ENCODE data around the gene C4A.
"Not testable (repeated sequence)": the region's sequence is repeated elsewhere in the genome, so short reads cannot be mapped to it uniquely, and the experiment has no call there.

Gene C4A

DNA sequence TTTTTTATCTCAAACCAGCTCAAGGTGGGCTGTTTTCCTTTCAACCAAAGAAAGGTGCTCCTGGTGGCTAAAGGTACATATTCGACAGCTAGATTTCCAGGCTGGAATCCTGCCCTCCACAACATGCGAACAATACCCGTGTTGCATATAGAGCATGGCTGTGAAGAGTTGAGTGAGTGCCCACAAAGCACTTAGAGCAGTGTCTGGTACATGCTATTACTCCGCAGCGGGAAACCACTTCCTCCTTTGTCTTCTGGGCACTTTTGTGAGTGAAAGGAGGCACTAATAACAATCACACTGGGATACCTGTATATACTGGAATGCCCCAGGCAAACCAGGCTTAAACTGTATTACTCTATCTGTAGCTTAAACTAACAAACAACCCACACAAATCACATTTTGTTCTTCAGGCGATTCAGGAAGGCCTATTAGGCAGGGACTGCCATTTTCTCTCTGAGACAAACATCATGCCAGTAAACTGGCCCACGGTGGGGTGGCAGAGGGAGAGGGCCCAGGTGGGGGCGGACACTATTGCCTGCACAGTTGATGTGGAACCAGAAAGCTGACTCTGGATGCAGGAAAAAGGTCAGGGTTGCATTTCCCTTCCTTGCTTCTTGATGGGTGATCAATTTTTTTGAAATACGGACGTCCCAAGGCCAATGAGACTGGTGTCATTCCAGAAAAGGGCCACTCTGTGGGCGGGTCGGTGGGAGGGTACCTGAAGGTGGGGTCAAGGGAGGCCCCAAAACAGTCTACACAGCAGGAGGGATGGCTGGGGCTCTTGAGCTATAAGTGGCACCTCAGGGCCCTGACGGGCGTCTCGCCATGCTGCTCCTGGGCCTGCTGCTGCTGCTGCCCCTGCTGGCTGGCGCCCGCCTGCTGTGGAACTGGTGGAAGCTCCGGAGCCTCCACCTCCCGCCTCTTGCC, 56.0 kb downstream of the C4A start, which contains the start of gene CYP21A2:
CYP21A2 (plus strand) TSS at position 818 of the 927 bp plus-strand sequence; CDS start at position 826, 8 bp downstream.
- not testable (repeated sequence) for DNase-seq

DNA sequence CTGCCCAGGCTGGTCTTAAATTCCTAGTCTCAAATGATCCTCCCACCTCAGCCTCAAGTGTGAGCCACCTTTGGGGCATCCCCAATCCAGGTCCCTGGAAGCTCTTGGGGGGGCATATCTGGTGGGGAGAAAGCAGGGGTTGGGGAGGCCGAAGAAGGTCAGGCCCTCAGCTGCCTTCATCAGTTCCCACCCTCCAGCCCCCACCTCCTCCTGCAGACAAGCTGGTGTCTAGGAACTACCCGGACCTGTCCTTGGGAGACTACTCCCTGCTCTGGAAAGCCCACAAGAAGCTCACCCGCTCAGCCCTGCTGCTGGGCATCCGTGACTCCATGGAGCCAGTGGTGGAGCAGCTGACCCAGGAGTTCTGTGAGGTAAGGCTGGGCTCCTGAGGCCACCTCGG, 57.0 kb downstream of the C4A start:
- DNase-seq: not testable (repeated sequence)

DNA sequence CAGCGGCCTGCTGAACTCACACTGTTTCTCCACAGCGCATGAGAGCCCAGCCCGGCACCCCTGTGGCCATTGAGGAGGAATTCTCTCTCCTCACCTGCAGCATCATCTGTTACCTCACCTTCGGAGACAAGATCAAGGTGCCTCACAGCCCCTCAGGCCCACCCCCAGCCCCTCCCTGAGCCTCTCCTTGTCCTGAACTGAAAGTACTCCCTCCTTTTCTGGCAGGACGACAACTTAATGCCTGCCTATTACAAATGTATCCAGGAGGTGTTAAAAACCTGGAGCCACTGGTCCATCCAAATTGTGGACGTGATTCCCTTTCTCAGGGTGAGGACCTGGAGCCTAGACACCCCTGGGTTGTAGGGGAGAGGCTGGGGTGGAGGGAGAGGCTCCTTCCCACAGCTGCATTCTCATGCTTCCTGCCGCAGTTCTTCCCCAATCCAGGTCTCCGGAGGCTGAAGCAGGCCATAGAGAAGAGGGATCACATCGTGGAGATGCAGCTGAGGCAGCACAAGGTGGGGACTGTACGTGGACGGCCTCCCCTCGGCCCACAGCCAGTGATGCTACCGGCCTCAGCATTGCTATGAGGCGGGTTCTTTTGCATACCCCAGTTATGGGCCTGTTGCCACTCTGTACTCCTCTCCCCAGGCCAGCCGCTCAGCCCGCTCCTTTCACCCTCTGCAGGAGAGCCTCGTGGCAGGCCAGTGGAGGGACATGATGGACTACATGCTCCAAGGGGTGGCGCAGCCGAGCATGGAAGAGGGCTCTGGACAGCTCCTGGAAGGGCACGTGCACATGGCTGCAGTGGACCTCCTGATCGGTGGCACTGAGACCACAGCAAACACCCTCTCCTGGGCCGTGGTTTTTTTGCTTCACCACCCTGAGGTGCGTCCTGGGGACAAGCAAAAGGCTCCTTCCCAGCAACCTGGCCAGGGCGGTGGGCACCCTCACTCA, 57.7 kb downstream of the C4A start:
- DNase-seq: not testable (repeated sequence)

DNA sequence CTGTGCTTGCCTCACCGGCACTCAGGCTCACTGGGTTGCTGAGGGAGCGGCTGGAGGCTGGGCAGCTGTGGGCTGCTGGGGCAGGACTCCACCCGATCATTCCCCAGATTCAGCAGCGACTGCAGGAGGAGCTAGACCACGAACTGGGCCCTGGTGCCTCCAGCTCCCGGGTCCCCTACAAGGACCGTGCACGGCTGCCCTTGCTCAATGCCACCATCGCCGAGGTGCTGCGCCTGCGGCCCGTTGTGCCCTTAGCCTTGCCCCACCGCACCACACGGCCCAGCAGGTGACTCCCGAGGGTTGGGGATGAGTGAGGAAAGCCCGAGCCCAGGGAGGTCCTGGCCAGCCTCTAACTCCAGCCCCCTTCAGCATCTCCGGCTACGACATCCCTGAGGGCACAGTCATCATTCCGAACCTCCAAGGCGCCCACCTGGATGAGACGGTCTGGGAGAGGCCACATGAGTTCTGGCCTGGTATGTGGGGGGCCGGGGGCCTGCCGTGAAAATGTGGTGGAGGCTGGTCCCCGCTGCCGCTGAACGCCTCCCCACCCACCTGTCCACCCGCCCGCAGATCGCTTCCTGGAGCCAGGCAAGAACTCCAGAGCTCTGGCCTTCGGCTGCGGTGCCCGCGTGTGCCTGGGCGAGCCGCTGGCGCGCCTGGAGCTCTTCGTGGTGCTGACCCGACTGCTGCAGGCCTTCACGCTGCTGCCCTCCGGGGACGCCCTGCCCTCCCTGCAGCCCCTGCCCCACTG, 58.6 kb downstream of the C4A start:
- not testable (repeated sequence) for DNase-seq

DNA sequence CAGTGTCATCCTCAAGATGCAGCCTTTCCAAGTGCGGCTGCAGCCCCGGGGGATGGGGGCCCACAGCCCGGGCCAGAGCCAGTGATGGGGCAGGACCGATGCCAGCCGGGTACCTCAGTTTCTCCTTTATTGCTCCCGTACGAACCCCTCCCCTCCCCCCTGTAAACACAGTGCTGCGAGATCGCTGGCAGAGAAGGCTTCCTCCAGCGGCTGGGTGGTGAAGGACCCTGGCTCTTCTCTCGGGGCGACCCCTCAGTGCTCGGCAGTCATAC, 59.1 kb downstream of the C4A start:
- DNase-seq: not testable (repeated sequence)

DNA sequence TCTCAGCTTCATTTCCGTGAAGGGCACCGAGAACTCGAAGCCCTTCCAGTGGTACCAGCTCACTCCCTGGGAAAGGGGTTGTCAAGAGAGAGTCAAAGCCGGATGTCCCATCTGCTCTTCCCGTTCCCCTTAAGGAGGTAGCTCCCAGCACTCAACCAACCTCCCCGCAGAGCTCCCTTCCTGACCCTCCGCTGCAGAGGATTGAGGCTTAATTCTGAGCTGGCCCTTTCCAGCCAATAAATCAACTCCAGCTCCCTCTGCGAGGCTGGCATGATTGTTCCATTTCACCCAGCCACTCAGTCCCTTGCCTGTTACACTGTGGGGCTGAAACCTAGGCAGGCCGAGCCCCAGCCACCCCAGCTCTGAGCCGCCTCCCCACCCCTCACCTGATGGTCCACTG, 59.5 kb downstream of the C4A start:
- not testable (repeated sequence) for DNase-seq

DNA sequence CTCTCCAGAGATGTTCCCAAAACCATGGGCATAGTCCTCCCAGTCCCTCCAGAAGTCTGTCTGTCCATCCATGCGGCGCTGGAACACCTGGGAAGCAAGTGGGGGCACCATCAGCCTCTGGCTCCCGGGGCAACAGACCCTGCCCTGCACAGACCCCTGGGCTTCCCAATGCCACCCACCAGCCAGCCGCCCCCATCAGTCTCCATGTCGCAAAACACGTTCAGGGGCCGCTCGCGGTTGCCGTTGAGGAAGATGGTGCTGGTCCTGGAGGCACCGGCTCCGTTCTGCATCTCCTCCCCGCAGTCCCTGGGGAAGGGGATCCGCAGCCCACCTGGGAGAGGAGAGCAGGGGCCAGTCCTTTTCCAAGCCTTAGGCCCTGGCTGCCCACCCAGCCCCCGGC, 60.4 kb downstream of the C4A start:
- DNase-seq: not testable (repeated sequence)

DNA sequence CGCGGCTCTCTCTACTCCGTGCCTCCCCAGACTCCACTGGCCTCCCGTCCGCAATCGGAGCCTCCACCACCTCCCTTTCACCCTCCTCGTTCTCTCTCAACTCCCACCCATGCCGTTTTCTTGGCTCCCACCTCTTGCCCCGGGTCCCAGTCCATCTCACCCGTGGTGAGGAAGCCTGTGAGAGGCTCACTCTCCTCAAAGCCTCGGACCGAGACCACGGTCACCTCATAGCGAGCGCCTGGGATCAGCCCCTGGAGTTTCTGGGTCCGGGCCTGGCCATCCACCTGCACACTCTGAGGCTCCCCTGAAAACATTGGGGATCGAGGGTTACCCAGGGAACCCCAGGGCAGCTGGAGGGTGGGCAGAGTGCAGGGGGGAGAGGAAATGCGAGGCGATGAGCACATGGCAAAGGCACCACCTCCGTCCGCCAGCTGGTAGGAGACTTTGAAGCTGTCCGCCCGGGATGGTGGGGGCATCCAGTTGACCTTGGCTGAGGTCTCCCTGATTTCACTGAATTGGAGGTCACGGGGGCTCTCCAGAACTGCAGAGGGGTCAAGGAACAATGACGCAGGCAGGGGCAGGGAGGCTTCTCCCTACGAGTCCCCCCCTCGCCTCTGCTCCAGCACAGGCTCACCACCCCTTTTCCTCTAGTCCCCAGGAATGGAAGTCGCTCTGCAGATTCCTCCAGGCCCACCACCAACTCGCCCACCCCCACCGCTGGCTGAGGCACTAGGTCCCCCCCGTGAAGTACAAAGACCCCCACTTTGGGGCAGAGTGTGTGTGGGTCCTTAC, 61.9 kb downstream of the C4A start:
- DNase-seq: not testable (repeated sequence)

DNA sequence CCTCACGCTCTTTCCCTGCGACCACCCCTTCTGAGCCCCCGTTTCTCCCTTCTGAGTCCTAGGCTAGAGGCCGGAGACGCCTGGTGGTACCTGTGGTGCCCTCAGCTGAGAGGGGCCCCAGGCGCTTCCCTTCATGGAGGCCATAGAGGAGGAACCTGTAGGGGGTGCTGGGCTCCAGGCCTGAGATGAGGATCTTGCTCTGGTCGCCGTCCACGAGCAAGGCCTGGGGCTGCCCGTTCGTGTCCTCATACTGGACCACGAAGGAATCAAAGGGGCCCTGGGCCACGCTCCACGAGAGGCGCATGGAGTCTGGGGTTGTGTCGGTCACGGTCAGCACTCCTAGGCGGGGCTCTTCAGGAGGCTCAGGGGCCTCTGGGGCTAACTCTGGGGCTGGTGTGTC, 63.1 kb downstream of the C4A start:
- DNase-seq: not testable (repeated sequence)

DNA sequence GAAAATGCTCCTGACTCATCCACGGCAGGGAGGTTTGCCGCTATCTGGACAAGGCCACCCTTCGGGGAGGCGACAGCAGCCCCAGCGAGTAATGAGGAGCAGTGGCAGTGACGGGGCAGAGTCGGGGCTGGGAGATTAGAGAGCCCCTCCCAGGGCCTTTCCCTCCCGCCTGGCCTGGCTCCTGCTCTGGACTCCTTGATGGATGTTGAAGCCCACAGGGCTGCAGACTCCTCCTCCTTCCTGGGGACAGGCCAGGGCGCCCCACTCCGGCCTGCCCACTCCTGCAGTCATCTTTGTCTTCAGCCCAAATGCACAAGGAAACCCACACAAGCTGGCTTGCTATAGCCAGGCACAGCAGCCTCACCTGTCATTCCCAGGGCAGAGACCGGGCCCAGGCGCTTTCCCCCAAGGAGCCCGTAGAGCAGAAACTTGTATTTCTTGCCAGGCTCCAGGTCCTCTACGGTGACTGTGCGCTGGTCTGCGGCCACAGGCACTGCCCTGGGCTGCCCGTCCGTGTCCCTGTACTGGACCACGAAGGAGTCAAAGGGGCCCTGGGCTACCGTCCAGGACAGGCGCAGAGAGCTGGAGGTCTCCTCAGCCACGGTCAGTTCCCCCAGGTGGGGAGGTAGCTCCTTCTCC, 64.1 kb downstream of the C4A start:
- DNase-seq: no peak

DNA sequence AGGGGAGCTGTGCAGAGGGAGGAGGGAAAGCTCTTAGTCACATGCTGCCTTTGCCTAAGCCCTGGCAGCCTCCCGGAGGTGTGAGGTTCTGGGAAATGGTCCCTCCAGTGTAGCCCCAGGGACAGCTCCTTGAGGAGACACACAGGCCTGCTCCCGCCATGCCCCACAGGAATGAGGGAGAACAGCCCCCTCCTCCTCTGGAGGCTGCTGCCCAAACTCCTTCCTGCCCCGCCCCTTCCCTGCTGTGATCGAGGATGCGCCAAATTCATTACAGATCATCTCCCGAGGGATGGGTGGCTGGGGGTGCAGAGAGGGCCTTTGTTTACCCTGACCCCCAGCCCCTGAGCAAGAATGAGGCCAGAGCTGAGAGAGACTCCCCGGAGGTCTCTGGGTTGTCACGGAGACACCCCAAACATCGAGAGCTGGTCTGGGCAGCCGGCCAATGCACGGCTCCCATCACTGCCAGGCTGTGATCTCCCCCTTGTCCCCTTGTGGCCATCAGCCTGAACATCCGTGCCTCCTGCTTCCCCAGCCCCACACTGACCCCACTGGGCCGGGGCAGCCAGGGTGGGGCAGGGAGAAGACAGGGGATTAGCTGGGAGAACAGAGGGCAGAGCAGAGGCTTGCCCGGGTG, 64.7 kb downstream of the C4A start:
- no peak for DNase-seq

DNA sequence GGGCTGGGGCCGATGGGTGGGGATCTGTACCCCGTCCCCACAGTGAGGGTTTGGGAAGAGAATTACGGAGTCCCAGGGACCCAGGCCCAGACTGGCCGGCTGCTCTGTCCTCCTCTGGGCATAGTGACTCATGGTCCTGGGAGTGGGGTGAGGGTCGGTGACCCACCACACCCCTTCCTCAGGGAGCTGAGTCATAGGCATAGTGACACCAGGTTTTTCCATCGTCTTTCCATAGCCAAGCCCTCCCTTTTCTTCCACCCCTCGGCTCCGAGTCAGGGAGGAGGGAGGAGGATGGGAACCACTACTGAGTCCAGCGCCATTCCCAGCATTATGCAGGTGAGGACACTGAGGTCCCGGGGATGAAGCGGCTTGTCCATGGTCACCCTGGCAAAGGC, 65.2 kb downstream of the C4A start:
- DNase-seq: no peak

DNA sequence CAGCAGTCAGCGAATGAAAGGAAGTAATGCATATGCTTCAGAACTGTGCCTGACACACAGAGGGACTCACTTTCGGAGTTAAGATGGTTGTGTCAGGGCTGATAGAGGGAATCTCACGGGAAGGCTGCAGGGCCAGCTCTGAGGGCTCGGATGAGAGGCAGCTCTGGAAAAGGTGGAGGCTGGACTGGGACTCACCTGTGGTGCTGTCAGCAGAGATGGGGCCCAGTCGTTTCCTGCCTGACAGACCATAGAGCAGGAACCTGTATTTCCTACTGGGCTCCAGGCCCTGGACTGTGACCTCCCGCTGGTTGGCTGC, 65.6 kb downstream of the C4A start:
- DNase-seq: no peak

DNA sequence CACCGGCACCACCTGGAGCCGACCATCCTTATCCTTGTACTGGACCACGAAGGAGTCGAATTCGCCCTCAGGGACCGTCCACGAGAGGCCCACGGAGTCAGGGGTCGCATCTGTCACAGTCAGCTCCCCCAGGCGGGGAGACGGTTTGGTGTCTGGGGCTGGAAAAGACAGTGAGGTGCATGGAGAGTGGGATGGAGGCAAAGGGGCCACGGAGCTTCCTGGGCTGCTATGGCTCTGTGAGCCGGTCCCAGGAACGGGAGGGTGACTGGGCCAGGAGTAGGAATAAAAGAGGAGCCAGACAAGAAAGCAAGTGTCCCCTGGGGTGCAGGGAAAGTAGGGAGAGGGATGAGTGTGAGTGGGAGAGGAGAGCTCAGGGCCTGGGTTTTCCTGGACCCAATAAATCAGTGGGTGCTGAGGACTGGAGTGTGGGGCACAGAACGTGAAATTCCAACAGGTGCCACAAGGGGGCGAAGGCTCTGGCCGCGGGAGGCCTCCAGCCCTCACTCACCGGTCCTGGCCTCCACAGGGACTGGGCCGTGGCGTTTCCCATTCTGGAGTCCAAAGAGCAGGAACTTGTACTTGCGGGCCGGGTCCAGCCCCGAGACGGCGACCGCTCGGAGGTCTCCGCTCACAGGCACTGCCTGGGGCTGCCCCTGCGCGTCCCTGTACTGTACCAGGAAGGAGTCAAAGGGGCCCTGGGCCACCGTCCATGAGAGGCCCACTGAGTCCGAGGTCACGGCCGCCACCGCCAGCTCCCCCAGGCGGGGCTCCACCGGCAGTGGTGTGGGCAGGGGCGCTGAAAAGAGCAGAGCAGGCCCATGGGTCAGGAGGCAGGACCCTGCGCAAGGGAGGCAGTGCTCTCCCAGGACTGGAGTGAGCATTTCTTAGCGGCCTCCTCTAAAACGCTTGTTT, 66.3 kb downstream of the C4A start:
- peak; percentile 51 for DNase-seq

DNA sequence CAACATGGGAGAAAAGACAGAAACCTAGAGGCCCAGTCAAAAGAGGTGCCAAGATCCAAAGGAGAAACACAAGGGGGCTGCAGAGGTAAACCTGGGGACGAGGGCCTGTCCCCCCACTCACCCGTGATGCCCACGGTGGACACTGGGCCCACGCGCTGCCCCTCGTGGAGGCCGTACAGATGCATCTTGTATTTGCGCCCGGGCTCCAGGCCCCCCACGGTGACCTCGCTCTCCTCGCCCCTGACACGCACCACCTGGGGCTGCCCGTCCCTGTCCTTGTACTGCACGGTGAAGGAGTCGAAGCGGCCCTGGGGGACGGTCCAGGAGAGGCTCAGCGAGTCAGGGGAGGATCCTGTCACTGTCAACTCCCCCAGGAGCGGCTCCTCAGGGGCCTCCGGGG, 67.3 kb downstream of the C4A start:
- not testable (repeated sequence) for DNase-seq

DNA sequence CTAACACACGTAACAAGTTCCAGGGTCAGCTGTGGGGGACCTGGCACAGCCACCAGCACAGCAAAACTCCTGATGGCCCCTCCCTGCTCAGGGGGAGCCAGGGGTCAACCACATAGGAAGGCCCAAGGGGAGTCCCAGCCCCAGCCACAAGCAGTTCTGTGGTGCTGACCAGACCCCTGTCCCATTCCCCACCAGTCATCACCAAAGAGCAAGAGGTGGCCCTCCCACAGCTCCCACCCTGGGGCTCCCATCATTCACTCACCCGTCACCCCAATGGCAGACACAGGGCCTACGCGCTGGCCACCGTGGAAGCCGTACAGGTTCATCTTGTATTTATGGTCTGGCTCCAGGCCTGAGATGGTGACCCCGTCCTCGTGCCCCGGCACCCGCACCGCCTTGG, 67.9 kb downstream of the C4A start:
- not testable (repeated sequence) for DNase-seq

DNA sequence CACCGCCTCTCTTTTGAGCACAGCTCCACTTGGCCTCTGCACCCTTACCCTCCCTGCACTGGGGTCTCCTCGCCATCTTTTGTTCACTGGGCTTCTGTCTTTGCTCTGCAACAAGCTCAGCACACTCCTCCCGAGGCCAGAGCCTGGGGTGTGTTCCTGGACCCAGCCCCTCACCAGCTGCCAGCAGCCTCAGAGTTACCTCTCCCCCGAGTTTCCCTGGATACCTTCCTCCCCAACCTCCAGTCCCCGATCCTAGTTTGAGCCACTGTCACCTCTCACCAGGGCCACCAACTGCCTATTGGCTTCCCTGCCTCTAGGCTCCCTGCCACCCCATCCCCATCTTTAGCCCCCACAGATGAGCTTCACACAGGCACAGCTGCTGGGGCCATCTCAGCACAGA, 68.7 kb downstream of the C4A start:
- DNase-seq: no peak

Measured in CD4-positive, alpha-beta T cell treated with Interleukin-15 for 1 hour (primary cell).